Glomerular endothelial cell (primary cell): ENCODE results near the gene CP. TPM values are rescaled to one million over a fixed set of nuclear protein-coding genes. Genes with fewer than 3 reads are reported as not detected.

ENCODE experiments used
- DNase-seq: peaks from one replicate; pipeline ENCODE4 v3.0.0-alpha.2; 2011; ENCODE audit warnings: low read depth, low spot score; ENCODE audit errors: extremely low read depth
- total RNA-seq: library from RNA; depleted of rRNA; stranded (reverse); fragments of >200 nt; gene quantifications from 2 replicates; pipeline ENCODE4 v1.2.3, GENCODE V29; 2015

CP gene
- total RNA-seq, 1 donor from 2014 or later = not detected

- DNase-seq = no peak
These were observed 33.1 kb downstream of the CP start for GRCh38 chr3:149188494-149188893.

GRCh38 chr3:149186721-149187120 lies 34.9 kb downstream of the CP start:
- DNase-seq = no peak

- no peak for DNase-seq
These were observed 35.4 kb downstream of the CP start for GRCh38 chr3:149186219-149186618.

GRCh38 chr3:149181182-149181581 lies 40.4 kb downstream of the CP start:
- no peak for DNase-seq

GRCh38 chr3:149180057-149180573 lies 41.5 kb downstream of the CP start:
- DNase-seq = peak; percentile 92

GRCh38 chr3:149179220-149179619 lies 42.4 kb downstream of the CP start:
- DNase-seq = peak; percentile 51

- DNase-seq = no peak
These were observed 44.5 kb downstream of the CP start for GRCh38 chr3:149177122-149177521.

GRCh38 chr3:149174901-149175300 lies 46.7 kb downstream of the CP start:
- no peak for DNase-seq

- no peak for DNase-seq
These were observed 51.0 kb downstream of the CP start for GRCh38 chr3:149170672-149171071.

GRCh38 chr3:149167898-149168297 lies 53.7 kb downstream of the CP start:
- no peak for DNase-seq

- no peak for DNase-seq
These were observed 58.6 kb downstream of the CP start for GRCh38 chr3:149163066-149163465.

- DNase-seq = no peak
These were observed 59.6 kb downstream of the CP start for GRCh38 chr3:149162007-149162406.

- no peak for DNase-seq
These were observed 60.8 kb downstream of the CP start for GRCh38 chr3:149160754-149161300.

- no peak for DNase-seq
These were observed 68.2 kb downstream of the CP start for GRCh38 chr3:149153402-149153801.

- DNase-seq = no peak
These were observed 69.2 kb downstream of the CP start for GRCh38 chr3:149152420-149152819.

- no peak for DNase-seq
These were observed 69.8 kb downstream of the CP start for GRCh38 chr3:149151843-149152242.

- DNase-seq = no peak
These were observed 71.2 kb downstream of the CP start for GRCh38 chr3:149150436-149150835.

- no peak for DNase-seq
These were observed 75.7 kb downstream of the CP start for GRCh38 chr3:149145974-149146373.

- no peak for DNase-seq
These were observed 76.3 kb downstream of the CP start for GRCh38 chr3:149145356-149145755.

- no peak for DNase-seq
These were observed 78.9 kb downstream of the CP start for GRCh38 chr3:149142682-149143081.

- no peak for DNase-seq
These were observed 87.1 kb downstream of the CP start for GRCh38 chr3:149134575-149134974.

- DNase-seq = no peak
These were observed 90.0 kb downstream of the CP start for GRCh38 chr3:149131589-149131988.
